GM19455 (cell line): ENCODE results near the gene UBQLN3.

ENCODE experiments used
- ATAC-seq: cut with Tn5 transposase; IDR thresholded peaks from one replicate; pipeline ENCODE4 v1.9.1; 2021; ENCODE audit not compliant: unreplicated experiment

Gene UBQLN3

DNA sequence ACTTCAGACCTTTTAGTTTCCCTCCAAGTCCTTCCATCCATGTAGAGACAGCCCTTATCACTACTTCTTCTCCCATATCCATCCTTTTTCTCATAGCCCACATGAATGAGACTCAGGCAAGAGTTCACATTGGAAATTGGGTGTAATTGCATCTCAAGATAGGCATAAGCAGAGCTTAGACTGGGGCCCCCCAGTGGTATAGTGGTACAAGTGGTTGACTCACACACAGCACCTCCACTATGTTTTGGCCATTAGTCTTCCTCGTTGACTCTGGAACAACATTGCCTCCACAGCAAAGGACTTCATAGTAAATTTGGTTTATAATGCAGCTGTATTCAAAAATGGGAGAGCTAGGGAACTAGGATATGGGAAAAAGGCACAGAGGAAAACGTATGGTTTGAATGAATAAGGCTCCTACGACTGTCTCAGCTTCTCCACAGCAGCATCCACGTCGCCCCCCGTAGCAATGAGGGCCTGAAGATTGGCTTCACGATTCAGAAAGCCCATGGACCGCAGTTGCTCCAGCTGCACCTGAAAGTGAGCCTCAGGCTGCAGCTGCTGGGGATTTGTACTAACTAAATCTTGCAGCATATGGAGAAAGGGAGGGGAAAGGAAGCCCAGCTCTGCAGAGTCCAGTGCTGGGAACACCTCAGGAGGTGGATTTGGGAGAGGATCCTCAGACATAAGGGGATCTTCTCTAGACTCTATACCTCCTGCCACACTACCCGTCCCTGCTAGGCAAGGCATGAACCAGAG, 2.4 kb downstream of the UBQLN3 start:
- ATAC-seq, result no peak

DNA sequence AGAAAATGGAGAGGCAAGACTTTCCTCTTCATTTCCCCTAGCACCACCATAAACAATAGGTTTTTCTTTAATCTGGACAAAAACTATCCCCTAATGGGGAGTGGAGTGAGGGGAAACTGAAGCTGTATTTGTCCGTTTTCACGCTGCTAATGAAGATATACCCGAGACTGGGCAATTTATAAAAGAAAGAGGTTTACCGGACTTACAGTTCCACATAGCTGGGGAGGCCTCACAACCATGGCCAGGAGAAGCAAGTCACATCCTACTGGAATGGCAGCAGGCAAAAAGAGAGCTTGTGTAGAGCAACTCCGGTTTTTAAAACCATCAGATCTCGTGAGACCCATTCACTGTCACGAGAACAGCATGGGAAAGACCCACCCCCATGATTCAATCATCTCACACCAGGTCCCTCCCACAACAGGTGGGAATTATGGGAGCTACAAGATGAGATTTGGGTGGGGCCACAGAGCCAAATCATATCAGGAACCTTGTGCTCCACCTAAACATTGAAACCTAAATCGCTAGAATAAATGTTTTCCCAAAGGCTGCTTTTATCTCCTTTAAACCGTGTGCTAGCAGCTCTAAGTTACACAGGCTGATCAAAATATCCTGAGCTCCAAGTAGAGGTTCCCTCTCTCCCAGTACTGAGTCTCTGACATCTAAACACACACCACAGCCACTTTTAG, 4.3 kb downstream of the UBQLN3 start:
- no peak for ATAC-seq

DNA sequence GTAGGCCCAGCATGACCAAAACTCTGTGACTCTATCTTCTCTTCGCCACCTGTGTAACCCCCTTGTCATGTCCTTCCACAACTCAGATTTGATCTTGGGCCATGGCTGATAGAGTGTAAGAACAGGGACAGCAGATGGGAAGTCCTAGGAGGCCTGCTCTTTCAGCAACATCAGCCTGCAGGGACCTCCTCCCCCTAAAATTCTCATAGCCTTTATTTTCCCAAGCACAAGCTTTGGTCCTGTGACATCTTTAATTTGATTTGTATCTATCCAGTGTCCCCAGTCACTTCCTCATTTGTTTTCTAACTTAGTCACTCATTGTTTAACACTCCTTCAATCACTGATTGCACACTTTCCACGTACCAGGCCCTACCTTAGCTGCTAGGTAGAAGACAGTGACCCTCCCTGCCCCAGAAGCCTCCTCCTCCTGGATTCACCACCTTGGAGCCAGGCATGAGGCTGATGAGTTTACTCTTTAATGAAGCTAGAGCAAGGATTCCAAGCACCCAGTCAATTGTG, 5.3 kb downstream of the UBQLN3 start:
- no peak for ATAC-seq

DNA sequence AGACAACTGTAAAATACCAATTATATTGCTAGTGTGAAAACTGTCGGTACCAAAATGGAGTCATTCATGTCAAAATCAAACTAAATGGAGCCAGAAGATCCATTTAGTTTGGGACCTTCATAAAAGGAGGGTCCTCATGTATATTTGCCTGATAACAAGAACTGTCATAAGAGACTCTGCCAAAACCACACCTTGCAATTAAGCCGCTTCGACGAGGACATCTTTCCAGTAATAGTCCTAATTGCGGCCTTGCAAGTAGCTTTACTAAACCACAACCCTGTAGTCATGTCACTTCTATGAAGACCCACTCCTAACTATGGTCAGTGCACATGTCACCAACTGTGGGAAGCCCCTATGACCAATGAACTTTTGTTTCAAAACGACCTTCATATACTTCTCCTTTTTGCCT, 9.4 kb downstream of the UBQLN3 start:
- ATAC-seq, result no peak

DNA sequence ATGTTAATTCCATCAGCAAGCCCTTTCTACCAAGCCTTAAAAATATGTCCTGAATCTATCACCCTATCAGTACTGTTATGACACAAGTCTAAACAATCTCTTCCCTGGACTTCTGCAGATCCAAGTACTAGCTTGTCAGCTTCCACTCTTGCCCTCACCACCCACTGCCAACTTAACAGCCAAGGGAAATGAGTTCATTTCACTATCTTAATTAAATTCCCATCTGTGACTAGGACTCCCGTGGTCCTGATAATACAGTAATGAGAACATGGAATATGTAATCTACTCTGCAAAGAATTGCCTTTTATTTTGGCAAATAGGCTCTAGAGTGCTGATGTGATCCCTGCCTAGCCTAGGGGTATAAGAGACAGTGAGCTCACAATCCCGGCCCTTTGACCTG, 10.1 kb downstream of the UBQLN3 start:
- ATAC-seq, result no peak

DNA sequence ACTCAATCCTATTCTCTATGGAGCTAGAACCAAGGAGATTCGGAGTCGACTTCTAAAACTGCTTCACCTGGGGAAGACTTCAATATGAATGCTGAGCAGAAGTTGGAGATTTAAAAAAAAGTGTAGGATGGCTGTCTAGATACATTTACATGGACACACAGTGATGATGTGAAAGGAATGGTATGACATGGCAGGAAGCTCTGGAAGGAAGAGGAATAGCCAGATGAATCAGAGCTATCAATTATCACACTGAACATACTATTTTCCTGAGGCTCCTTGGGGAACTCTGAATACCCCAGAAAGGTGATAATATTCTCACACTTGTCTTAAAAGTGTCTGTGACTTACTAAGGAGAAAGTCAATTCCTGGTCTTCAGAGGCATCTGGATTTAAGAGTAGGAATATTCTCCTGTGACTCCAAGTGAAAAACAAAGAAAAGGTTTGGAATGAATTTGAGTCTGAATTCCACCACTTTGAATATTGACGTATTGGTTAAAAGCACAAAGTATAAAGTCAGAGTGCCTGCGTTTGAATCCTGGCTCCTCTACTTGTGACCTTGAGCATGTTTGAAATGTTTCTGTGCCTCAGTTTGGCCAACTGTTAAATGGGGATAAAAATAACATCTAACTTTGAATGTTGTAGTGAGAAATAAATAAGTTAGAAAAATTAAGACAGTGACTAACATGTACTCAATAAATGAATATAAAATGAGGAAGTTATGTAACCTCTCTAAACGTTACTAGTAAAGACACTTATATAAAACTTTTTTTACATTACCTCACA, 20.0 kb downstream of the UBQLN3 start:
- no peak for ATAC-seq

DNA sequence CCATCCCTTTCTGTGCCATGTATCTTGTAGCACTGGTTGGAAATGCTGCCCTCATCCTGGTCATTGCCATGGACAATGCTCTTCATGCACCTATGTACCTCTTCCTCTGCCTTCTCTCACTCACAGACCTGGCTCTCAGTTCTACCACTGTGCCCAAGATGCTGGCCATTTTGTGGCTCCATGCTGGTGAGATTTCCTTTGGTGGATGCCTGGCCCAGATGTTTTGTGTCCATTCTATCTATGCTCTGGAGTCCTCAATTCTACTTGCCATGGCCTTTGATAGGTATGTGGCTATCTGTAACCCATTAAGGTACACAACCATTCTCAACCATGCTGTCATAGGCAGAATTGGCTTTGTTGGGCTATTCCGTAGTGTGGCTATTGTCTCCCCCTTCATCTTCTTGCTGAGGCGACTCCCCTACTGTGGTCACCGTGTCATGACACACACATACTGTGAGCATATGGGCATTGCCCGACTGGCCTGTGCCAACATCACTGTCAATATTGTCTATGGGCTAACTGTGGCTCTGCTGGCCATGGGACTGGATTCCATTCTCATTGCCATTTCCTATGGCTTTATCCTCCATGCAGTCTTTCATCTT, 20.9 kb downstream of the UBQLN3 start:
- no peak for ATAC-seq

DNA sequence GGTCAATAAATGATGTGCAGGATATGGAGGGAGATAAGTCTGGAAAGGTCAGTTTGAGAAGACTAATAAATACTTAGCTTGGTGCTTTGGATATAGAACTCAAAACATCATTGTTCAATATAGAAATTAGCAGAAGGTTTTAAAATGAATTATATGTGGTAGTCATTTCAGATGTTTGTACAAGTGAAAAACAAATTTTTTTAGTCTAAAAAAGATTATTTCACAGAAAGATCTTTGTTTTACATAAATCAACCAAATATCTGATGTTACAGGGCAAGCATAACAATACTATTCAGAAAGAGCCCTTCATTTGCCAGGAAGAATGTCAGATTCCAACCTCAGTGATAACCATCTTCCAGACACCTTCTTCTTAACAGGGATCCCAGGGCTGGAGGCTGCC, 21.4 kb downstream of the UBQLN3 start, which contains the start of gene OR52D1:
Gene OR52D1, plus strand, starts transcription at position 301 of the 400 bp plus-strand sequence. Its CDS starts 22 bp downstream, at position 323.
- no peak for ATAC-seq

DNA sequence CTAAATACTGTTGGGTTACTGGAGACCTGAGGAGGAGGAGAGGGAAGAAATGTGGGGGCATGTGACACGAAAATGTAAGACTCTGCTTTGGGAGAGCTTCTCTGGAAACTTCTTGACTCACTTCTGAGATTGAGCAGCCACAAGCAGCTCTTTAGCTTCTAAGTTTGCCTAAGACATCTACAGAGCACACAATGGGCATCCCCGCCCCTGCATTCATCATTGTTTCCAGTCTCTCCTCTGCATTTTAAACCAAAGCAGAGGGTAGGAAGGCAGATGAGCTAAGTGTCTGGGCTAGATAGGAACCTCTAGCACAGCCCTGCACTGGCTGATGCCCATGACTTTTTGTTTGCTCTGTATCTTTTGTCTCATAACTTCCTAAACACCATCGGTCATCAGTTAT, 23.3 kb downstream of the UBQLN3 start:
- ATAC-seq, result no peak

DNA sequence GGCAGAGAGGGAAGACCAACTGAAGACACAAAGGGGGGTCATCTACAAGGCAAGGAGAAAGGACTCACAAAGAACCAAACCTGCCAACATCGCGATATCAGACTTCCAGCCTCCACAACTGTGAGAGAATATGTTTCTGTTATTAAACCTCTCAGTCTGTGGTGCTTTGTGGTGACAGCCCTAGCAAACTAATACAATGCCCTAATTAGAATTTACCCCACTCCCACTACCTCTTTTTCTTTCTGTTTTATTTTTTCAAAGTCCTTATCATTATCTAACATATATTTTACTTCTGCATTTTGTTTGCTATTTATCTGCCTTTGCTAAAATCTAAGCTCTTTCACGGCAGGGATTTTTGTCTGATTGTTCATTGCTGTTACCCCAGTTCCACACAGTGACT, 23.8 kb downstream of the UBQLN3 start:
- ATAC-seq, result no peak

DNA sequence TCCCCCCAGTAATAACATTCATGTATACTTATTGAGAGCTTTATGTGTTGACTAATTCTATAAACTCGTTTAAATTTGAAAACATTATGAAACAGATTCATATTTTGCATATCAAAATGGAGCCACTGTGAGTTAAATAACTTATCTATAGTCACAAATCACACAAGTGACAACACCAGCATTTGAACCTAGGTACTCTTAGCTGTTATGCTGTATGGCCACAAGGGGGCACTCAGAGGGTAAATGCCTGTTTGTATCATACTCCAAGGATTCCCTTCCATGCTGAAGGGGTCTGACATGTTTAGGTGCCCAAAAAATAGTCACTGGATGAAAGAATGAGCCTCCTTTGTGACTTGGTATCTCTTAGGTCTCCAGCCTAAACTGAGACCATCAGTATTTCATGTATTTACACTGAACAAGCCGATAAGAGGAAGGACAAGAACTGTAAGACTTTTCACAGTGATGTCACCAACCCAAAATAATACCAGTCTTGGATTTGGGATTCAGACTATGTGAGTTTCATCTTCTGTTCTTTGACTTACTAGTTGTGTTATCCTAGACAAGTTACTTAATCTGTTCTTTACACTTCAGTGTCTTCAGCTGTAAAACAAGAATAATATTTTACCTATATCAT, 33.5 kb downstream of the UBQLN3 start:
- ATAC-seq, result no peak

DNA sequence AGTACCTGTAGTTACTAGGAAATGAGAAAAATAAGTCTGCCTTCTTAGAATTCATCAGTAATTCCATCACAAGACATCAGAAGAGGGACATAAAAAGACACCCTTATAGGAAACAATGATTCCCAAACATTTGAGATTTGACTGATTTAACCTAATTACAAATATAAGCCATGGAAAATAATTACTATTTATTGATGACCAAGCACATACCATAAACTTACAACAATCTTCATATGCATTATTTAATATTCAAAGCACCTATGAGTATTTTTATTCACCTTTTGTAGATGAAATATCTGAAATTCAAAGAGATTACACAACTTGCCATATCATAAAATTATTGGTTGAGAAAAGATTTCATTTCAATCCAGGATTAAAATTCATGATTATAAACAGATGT, 35.8 kb downstream of the UBQLN3 start:
- ATAC-seq, result no peak

DNA sequence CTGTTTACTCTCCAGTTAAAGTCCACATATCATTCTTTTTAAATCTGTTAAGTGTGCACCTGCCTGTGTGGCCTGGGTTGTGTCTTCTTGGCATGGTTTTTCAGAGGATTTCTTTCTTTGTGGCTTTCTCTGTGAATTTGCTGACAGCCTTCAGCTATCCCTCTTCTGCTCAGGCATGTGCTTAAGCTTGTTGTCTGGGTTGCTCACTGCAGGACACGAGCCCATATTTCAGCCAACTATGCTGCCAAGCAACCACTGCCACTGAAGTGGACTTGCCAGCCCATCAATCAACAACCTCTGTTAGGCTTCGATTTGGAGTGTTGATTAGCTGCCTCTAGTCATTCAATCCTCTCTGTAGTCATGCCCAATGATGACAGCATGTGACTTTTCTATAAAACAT, 42.2 kb downstream of the UBQLN3 start:
- ATAC-seq, result no peak

DNA sequence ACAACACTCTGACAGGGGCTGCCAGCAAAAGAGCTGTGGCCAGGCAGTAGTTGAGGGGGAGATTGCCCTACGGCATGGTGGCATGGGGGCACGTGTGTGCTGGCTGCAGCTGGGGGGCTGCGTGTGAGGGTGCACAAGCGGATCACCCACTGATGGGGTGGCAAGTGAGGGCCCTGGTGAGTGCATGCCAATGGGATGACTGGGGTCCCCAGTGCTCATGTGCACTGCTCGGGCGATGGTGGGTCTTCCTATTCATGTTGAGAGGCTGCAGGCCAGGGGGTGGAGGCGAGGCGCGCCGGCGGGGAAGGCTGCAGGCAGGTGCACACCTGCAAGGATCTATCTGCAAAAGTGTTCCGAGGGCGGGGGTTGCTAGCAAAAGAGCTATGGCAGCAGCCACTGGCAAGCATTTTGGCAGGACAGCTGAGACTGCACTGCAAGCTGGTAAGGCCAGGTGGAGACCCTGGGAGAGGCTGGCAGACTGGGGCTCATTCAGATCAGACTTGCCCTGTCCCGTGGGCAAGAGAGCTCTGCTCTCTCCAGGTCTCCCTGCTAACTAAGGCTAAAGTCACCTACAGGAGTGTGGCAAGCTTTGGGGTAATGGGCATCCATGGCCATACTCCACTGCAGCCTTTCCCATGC, 48.7 kb downstream of the UBQLN3 start:
- no peak for ATAC-seq
